Esophagus muscularis mucosa (tissue), 4 donors: Measurements from ENCODE around the gene SPECC1. TPM values are rescaled to one million over a fixed set of nuclear protein-coding genes. Genes with fewer than 3 reads are reported as not detected.

Source experiments
- DNase-seq: peaks from one replicate; pipeline ENCODE4 v3.0.0-alpha.2; 2017; ENCODE audit errors: extremely low spot score
- H3K27ac ChIP-seq, 4 donors: fragments of 200-600 bp; sonication (generic); replicated peaks in 1 of 4; 1 replicate in 3 of 4; 2 replicates in 1 of 4; pipeline ENCODE4 v1.5.1; 2016 to 2019; ENCODE audit warnings: mild to moderate bottlenecking in 1 of 4
- H3K27me3 ChIP-seq, 4 donors: fragments of 200-600 bp; sonication (generic); one replicate each; pipeline versions ENCODE4 v1.5.1 to v1.6.0; 2016 to 2019
- H3K36me3 ChIP-seq, 4 donors: fragments of 200-600 bp; sonication (generic); one replicate each; pipeline ENCODE4 v1.5.1; 2016 to 2019
- H3K4me1 ChIP-seq, 4 donors: fragments of 200-600 bp; sonication (generic); one replicate each; pipeline ENCODE4 v1.5.1; 2016 to 2019
- H3K4me3 ChIP-seq, 4 donors: fragments of 200-600 bp; sonication (generic); 1 replicate in 2 of 4; 2 replicates in 2 of 4; pipeline ENCODE4 v1.5.1; 2016 to 2019; ENCODE audit warnings: mild to moderate bottlenecking in 4 of 4, moderate library complexity in 1 of 4
- H3K9me3 ChIP-seq, 4 donors: fragments of 200-600 bp; sonication (generic); 1 replicate in 3 of 4; 2 replicates in 1 of 4; pipeline ENCODE4 v1.5.1; 2016 to 2019
- CTCF ChIP-seq, 3 experiments: fragments of 200-600 bp in 2 of 3; fragments of 450-650 bp in 1 of 3; sonication (generic) in 2 of 3; IDR thresholded peaks; one replicate each; pipeline ENCODE4 v1.5.1; 2017 to 2019; ENCODE audit warnings: antibody characterized with exemption in 3 of 3, mild to moderate bottlenecking in 2 of 3, moderate library complexity in 1 of 3
- EP300 ChIP-seq: sonication (generic); formaldehyde crosslinking; IDR thresholded peaks from one replicate; pipeline ENCODE4 v1.6.1; 2017; ENCODE audit warnings: antibody characterized with exemption
- POLR2A ChIP-seq: fragments of 450-650 bp; IDR thresholded peaks from one replicate; pipeline ENCODE4 v1.6.1; 2017; ENCODE audit warnings: antibody characterized with exemption, moderate library complexity, mild to moderate bottlenecking, low read depth
- POLR2AphosphoS5 ChIP-seq, 2 donors: sonication (generic); formaldehyde crosslinking; IDR thresholded peaks; one replicate each; pipeline ENCODE4 v1.6.1; 2017; ENCODE audit warnings: antibody characterized with exemption in 2 of 2
- WGBS: methylation state at CpG from one replicate; pipeline ENCODE4 v1.1.5; 2018; 5-methylcytosine and 5-hydroxymethylcytosine counted together
- intact Hi-C: fragments of 100-400 bp; cut with DNase I; formaldehyde crosslinking; loops from one replicate; pipeline ENCODE4 v1.15.1; 2023
- total RNA-seq, 4 donors: library from RNA; depleted of rRNA; stranded (reverse); fragments of >200 nt; gene quantifications; one replicate each; pipeline versions ENCODE4 v1.1.0 to v1.2.1, GENCODE V29; 2016

Gene SPECC1
- total RNA-seq, 4 donors from 2014 or later: 16.7 to 28.8 (median 24.7) TPM

- TF ChIP-seq CTCF (IDR thresholded peaks at IDR 0.05) (no peak), POLR2AphosphoS5 (IDR thresholded peaks at IDR 0.05) (no peak), POLR2A (no peak), EP300 (no peak)
- intact Hi-C loops: no loop called here
- no peaks in the 10 kb centered on the region for H3K4me1 ChIP-seq
- 86% methylated on average over 10 of the region's 10 CpGs for WGBS
- no peak overlapping the region for H3K4me3 ChIP-seq
- H3K9me3 ChIP-seq: no peaks in the 10 kb centered on the region
- no peaks in the 10 kb centered on the region for H3K36me3 ChIP-seq
- DNase-seq: no peak
- H3K27me3 ChIP-seq: no peaks in the 10 kb centered on the region
- no peak overlapping the region for H3K27ac ChIP-seq
These were observed 271.7 kb downstream of the SPECC1 start for GRCh38 chr17:20280851-20281250.

DNA sequence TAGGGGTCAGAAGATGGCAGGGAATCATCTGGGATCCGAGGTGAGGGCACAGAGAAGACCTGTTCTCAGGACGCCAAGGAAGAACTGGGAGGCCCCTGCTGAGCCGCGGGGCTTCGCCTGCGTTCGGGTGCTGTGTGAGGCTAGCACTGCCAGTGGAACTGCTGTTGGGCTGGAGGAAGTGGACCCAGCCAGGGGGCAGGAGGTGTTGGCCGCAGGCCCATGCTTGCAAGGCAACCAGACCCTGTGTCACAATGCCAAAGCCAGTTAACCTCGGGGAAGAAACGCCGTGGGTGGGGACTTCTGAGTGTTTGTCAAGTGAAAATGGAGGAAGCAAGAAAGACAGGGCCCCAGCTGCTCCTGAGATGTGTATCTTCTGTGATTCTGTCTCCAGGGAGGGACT, 272.7 kb downstream of the SPECC1 start:
- intact Hi-C loops: no loop called here
- Histone ChIP-seq H3K27ac (no peak overlapping the region), H3K4me1 (no peaks in the 10 kb centered on the region), H3K36me3 (no peaks in the 10 kb centered on the region), H3K9me3 (no peaks in the 10 kb centered on the region), H3K27me3 (no peaks in the 10 kb centered on the region), H3K4me3 (no peak overlapping the region)
- no peak for DNase-seq
- WGBS: 78% methylated on average over 11 of the region's 11 CpGs
- no peak for TF ChIP-seq EP300
- no peak for TF ChIP-seq POLR2A
- no peak for TF ChIP-seq POLR2AphosphoS5 (IDR thresholded peaks at IDR 0.05)
- no peak for TF ChIP-seq CTCF (IDR thresholded peaks at IDR 0.05)

DNA sequence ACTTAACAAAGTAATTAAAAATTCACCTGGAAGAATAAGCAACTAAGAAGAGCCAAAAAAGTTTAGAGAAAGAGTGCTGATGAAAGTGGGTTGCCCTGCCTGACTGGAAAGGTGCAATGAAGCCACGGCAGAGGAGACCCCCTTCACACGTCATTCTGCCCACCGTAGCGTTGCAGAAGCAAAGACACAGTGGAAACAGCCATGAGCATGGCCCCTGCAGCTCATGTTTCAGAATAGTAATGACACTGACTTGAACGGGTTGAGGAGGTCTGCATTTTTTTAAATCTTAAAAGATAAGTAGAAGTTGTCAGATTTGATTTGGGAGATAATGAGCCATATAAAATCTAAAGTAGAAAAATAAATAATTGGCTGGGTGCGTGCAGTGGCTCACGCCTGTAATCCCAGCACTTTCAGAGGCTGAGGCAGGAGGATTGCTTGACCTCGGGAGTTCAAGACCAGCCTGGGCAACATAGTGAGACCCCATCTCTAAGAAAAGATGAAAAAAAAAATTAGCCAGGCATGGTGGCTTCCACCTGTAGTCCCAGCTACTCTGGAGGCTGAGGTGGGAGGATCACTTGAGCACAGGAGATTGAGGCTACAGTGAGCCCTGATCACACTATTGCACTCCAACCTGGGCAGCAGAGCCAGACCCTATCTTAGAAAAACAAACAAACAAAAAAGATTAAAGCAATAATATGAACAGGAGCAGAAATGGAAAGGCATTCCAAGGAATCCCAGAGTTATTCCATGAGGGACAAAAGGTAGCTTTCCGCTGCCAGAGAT, 273.6 kb downstream of the SPECC1 start:
- no peaks in the 10 kb centered on the region for H3K9me3 ChIP-seq
- no peaks in the 10 kb centered on the region for H3K4me1 ChIP-seq
- DNase-seq: no peak
- no peak overlapping the region for H3K27ac ChIP-seq
- TF ChIP-seq POLR2A: no peak
- no peak for TF ChIP-seq CTCF (IDR thresholded peaks at IDR 0.05)
- no peak for TF ChIP-seq EP300
- TF ChIP-seq POLR2AphosphoS5 (IDR thresholded peaks at IDR 0.05): no peak
- no peaks in the 10 kb centered on the region for H3K36me3 ChIP-seq
- intact Hi-C loops: no loop called here
- 91% methylated on average over 9 of the region's 9 CpGs for WGBS
- no peak overlapping the region for H3K4me3 ChIP-seq
- no peaks in the 10 kb centered on the region for H3K27me3 ChIP-seq

DNA sequence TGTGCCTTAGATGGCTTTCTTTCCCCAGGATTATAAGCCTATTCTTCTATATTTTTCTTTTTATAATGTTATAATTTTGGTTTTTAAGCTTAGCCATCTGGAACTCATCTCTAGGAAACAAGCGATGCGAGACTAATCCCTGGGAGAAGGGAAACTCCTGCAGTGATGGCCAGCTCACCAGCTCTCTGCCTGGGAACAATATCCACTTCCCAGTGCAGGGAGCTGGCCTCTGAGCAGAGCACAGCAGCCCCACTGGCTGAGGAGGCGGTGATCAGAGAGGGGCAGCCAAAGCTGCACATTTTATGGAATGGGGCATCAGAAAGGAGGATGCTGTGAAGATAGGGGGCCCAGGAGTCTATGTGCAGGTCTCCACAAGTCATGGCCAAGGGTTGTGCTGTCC, 274.9 kb downstream of the SPECC1 start:
- intact Hi-C loops: no loop called here
- no peak overlapping the region for H3K4me3 ChIP-seq
- no peaks in the 10 kb centered on the region for H3K9me3 ChIP-seq
- TF ChIP-seq POLR2AphosphoS5 (IDR thresholded peaks at IDR 0.05) (no peak), POLR2A (no peak), CTCF (IDR thresholded peaks at IDR 0.05) (no peak), EP300 (no peak)
- no peaks in the 10 kb centered on the region for H3K27me3 ChIP-seq
- no peaks in the 10 kb centered on the region for H3K36me3 ChIP-seq
- no peak for DNase-seq
- H3K4me1 ChIP-seq: no peaks in the 10 kb centered on the region
- WGBS: 72% methylated on average over 2 of the region's 3 CpGs
- no peak overlapping the region for H3K27ac ChIP-seq
